ENCODE measurements around the gene NRXN3.

NRXN3 gene

DNA sequence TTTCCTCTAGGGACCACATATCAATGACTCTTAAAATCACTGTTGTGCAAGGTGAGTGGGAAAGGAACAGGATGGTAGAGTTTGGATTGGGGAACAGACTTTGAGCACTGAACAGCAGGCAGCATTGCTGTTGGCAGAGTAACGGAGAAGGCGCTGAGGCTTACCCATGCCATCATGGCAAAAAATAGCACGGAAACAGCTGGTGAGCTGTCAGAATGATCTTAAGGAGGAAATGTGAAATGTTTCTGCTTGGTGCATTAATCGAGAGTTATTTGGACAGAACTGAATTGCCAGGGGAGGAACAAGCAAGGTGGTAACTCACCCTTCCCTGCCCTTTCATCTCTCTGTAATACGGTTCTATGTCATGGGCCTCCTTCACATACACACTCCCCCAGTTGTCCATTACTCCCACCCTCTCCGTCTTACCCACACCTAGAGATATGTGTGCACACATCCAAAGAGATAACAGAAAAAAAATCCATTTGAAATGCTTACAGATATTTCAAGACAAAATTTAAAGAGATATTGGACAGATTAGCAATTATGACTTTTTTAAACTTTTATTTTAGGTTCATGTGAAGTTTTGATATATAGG is 1468.6 kb downstream of the NRXN3 start:
- no peak for DNase-seq (ENCODE audit: low spot score)

DNA sequence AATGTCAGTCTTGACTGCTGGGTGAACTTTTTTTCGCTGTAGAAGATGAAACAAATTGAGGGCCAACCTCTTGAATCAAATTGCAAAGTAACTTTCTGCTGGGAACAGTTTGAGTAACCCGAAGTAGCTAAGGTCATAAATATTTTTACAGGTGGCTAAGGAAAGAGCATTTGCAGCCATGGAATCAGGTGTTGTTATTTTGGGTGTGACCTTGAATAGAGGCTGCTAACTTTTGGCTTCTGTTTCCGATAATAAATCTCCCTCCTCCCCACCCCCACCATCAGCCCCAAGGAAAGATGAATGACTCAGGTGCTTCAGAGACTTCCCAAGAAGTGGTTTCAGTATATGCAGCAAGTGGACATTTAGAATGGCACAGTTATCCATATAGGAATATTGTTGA is 1469.4 kb downstream of the NRXN3 start:
- DNase-seq (ENCODE audit: low spot score): no peak

- no peak for DNase-seq (ENCODE audit: low spot score)
Measured at GRCh38 chr14:79641371-79641770, 1471.2 kb downstream of the NRXN3 start.

- no peak for DNase-seq (ENCODE audit: low spot score)
Measured at GRCh38 chr14:79643132-79643531, 1473.0 kb downstream of the NRXN3 start.

- no peak for DNase-seq (ENCODE audit: low spot score)
Measured at GRCh38 chr14:79645753-79646362, 1475.7 kb downstream of the NRXN3 start.

DNA sequence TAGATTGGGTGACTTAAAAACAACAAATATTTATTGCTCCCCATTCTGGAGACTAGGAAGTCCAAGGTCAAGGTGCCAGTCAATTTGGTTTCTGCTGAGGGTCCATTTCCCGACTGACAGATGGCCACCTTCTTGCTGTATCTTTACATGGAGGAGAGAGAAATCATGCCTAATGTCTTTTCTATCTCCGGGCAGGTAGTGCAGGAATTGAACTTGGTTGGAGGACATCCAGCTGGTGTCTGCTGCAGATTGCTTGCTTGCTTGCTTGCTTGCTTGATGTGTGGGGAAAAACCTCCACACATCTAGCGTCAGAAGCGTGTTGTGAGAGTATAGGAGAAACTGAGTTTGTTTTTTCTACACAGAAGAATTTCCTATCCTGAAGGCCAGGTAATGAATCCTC is 1479.7 kb downstream of the NRXN3 start:
- no peak for DNase-seq (ENCODE audit: low spot score)

GRCh38 chr14:79652513-79653307 is 1482.5 kb downstream of the NRXN3 start:
- no peak for DNase-seq (ENCODE audit: low spot score)

DNA sequence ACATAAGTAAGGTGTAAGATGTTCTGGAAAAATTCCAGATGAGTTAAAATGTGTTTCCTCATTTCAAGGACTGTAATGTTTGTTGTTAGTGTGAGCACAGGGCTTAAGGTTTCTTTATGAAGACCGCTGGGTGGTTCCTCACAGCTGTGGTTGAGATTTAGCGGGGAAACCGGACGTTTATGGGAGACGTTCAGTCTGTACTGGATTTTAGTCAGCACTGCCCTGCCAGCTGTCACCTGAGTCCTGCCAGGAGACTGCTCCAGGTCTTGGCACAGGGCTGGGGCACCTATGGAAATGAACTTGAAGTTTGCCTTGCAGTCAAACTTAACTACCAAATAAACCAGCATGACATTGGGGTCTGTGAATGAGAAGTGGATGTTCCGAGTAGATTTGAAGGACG is 1485.9 kb downstream of the NRXN3 start:
- no peak for DNase-seq (ENCODE audit: low spot score)

DNA sequence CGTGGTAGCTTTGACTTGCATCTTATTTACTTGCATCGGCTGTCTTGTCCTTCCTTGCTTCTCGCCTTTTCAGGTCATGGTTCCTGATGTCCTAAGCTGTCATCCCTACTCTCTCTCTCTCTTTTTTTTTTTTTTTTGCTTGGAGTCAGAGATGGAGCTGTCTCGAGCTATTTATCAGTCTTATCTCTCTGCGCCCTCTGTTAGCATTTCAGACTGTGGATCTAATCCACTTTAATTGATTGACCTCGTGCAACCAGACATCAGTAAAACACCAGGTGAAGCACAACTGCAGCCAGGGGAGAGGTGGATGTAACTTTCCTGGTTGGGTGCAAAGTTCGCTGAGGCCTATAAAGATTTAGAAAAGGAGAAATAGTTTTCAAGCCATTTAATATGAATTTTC is 1486.3 kb downstream of the NRXN3 start:
- DNase-seq (ENCODE audit: low spot score): no peak

DNA sequence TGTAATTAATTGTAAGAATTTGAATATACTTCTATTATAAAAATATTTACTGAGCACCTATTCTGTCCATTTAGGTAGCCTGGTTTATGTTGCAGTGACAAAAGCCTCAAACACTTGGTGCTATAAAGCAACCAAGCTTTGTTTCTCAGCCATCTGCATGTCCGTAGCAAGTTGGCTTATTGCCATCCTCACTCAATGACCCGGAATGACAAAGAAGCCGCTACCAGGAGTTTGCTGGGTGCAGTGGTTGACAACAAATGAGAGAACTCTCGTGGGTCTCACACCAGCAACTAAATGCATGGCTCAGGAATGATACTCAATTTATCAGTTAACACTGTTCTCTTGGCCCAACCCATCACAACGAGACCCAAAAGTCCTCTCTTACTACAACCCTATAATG is 1488.0 kb downstream of the NRXN3 start:
- no peak for DNase-seq (ENCODE audit: low spot score)

- no peak for DNase-seq (ENCODE audit: low spot score)
Measured at GRCh38 chr14:79658769-79659168, 1488.6 kb downstream of the NRXN3 start.

DNA sequence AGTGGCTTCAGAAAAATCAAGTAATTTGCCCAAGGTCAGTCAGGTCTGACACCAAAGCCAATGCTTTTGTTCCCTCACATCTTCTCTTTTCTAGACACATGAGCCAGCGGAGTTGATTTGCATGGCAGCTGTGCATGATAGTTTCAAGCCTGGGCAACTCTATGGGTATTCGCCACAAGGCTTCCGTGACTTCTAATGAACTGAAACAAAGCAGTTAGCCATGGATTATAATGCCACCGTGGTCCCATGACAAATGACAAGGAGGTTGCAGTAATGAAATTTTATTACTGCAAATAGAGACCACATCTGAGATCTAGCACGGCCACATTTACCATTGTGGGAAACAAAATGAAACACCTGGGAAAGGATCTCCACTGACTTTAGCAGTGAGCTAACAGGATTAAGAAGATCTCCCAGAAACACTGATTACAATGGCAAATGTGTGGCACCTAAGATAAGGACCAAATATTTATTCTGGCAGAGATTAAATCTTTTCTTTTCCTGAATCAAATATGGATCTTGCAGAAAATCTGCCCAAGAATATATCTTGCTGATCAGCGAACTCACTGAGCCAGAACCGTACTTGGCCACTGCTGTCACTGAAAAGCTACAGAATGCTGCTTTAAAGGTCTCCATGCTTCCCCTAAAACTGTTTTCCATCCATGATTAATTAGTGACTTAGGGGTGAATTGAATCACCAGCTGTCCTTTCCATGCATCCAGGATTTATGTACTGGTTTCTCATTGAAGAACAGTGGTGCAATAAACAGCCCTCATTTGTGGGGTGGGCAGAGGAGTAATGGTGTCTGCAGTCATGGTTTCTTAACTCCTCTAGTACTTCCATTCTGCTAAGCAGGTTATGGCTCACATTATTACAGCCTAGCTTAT is 1490.1 kb downstream of the NRXN3 start:
- DNase-seq (ENCODE audit: low spot score): no peak

GRCh38 chr14:79661752-79662151 is 1491.6 kb downstream of the NRXN3 start:
- no peak for DNase-seq (ENCODE audit: low spot score)

DNA sequence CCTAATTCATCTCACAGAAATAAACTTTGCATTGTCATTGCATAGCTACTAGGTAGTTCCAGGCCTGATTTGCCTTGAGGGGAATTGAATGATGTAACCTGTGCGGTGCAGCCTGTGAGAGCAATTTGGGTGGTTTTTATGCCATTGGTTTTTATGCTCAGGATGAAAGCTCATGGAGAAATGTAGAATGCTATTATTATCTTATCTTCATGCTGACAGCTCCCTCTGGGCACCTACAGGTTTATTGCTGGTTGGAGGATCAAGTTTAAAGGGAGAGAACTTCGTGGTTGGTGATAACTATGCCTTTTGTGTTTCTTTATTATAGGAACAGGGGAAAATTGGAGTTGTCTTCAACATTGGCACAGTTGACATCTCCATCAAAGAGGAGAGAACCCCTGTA is 1493.3 kb downstream of the NRXN3 start:
- DNase-seq (ENCODE audit: low spot score): no peak

DNA sequence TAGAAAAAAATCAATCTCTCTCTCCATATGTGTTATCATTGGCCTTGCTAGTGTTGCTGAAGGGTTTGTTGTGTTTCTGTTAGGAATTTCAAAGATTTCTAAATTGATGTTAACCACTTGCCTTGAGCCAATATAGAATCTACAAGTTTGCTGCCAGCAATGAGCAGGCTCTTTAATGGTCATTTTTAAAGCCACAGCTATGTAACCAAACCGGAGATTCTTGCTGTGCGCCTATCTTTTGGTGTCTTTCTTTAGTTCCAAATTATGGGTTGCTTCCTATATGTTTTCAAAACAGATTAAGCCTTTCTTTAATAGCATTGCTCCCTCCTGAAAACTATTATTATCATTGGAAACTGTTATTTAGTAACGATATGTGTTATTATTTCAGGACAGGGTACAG is 1495.4 kb downstream of the NRXN3 start:
- no peak for DNase-seq (ENCODE audit: low spot score)

DNA sequence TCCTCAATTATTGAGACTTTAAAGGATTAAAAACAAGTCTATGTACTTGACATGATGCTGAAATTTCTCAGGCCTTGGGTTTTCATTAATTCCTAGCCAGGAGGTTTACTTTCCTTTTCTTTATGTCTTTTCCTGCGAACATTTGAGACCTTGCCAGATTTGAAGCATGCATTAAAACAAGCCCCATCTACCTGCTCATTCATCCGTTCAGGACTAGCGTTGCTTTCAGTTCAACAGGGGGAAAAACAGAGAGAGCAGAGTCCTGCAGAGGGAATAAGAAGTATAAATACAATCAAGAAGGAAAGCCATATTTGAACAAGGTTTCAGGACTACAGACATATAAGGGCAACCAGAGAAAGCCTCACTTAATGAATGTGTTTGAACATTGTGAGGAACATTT is 1498.8 kb downstream of the NRXN3 start:
- DNase-seq (ENCODE audit: low spot score): no peak

DNA sequence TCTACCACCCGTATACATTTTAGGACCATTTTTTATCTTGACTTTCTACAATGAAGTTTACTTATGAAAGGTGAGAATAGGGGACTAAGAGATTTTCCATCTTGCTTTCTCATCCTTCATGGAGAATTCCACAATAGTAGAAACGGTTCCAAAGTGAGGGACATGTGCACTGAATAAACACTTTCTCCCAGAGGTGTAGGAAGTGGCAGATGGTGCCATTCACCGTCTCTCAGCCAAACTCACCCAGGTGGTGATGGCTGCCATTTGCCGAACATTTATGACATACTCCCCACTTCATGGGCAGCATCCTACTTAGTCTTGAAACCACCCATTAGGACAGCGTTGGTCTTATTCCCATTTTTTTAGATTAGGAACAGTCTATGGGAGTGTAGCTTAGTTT is 1500.6 kb downstream of the NRXN3 start:
- no peak for DNase-seq (ENCODE audit: low spot score)

DNA sequence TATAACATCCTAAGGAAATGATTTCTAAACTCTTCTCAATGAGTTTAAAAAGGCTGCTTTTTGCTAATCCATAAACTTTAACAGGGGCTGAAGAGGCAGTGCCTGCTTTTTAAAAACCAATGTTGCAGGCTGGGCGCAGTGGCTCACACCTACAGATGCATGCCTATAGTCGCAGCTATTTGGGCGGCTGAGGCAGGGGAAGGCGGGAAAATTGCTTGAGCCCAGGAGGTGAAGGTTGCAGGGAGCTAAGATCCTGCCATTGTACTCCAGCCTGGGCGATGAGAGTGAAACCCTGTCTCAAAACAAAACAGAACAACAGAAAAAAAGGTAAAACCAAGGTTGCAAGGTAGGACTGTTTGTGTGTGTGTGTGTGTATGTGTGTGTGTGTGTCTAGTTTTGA is 1509.9 kb downstream of the NRXN3 start:
- no peak for DNase-seq (ENCODE audit: low spot score)

GRCh38 chr14:79686196-79686595 is 1516.0 kb downstream of the NRXN3 start:
- DNase-seq (ENCODE audit: low spot score): no peak

DNA sequence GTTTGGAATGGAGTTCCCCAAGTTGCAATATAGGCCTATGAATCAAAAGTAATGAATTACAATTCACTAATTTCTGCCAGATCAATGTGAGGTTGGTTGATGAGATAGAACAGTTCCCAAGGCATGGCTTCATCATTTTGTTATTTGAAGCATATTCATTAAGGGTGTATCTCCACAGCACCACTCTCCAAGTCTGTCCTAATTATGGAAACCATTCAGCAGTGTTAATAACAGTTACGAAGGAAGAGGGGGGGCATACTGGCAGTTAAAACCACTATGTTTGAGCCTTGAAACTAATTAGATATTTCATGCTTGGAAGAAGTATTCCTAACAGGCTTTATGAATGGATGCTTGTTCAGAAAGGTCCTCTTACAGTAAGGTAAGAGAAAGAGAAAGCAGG is 1520.8 kb downstream of the NRXN3 start:
- no peak for DNase-seq (ENCODE audit: low spot score)

GRCh38 chr14:79693935-79694334 is 1523.8 kb downstream of the NRXN3 start:
- DNase-seq (ENCODE audit: low spot score): no peak

DNA sequence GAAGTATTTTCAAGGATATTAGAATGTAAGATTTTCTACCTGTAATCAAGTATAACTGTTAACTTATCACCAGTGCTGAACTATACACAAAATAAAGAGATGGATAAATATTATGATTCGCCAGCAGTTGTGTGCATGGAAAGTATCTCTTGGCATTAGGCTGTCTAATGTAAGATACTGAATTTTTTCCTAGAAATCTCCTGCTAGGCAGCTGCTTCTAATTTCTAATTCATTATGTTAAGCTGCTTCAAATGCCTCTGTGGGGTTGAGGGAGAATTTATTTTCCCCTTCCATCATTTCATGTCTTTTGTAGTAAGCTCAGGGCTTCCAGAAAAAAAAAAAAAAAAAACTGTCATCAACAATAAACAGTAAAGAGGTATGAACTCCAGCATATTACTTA is 1525.1 kb downstream of the NRXN3 start:
- no peak for DNase-seq (ENCODE audit: low spot score)

GRCh38 chr14:79698298-79698711 is 1528.1 kb downstream of the NRXN3 start:
- no peak for DNase-seq (ENCODE audit: low spot score)
